Memory B cell (primary cell): Measurements from ENCODE around the gene RTEL1.
A peak's percentile ranks its signal among the peaks of the same experiment; 100 is the strongest.
"Not testable (repeated sequence)": the region's sequence is repeated elsewhere in the genome, so short reads cannot be mapped to it uniquely, and the experiment has no call there.

Experiments
- ATAC-seq: fragments of 150-1000 bp; cut with Tn5 transposase; 2 replicates; pipeline ENCODE4 v1.10.0; 2021; ENCODE audit warnings: low read depth, mild to moderate bottlenecking, moderate library complexity
- DNase-seq, 2 donors: peaks; one replicate each; pipeline ENCODE4 v3.0.0; 2022; ENCODE audit warnings: low spot score in 2 of 2
- H3K27ac Mint-ChIP-seq: one replicate; pipeline ENCODE4 v1.8.0; 2022; ENCODE audit warnings: mild to moderate bottlenecking, moderate library complexity, mixed read lengths
- H3K27me3 Mint-ChIP-seq: one replicate; pipeline ENCODE4 v1.8.0; 2022; ENCODE audit warnings: mixed read lengths
- H3K36me3 Mint-ChIP-seq: one replicate; pipeline ENCODE4 v1.8.0; 2022; ENCODE audit warnings: mild to moderate bottlenecking, mixed read lengths
- H3K4me1 Mint-ChIP-seq: one replicate; pipeline ENCODE4 v1.8.0; 2022; ENCODE audit warnings: mixed read lengths
- H3K4me3 Mint-ChIP-seq: one replicate; pipeline ENCODE4 v1.8.0; 2022; ENCODE audit warnings: mild to moderate bottlenecking, moderate library complexity, mixed read lengths
- H3K9me3 Mint-ChIP-seq: one replicate; pipeline ENCODE4 v1.8.0; 2022; ENCODE audit warnings: mixed read lengths

RTEL1 gene

DNA sequence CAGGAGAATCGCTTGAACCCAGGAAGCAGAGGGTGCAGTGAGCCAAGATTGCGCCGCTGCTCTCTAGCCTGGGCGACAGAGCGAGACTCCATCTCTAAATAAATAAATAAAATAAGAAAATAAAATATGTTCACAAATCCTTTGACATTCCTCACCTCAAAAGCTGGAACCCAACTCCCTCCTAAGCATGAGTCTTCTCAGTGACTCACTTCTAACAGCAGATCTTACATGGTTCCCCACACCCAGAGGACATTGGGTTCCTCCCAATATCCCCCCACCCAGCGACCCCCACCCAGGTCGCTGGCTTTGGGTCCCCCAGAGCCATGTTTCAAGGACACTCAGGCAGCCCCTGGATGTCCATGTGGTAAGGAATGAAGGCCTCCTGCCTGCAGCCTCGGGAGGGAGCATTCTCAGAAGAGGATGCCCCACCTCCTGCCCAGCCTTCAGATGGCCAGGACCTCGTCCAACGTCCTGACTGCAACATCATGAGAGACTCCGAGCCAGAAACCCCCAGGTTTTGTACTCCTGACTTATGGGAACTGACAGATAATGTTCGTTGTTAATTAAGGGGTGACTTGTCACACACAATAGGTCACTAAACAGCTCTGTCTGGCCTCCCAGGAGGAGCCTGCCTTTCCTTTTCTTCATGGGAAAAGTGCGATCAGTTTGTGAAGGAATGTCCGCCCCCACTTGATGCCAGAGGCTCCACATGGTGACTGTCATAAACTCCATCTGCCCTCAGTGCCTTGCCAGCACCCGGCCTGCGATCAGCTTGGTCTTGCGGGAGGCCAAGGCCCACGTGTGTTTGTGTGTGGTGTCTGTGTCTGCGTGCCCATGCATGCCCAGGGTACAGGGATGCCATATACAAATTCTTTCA is 21.1 kb upstream of the RTEL1 start:
- H3K27ac Mint-ChIP-seq = peak overlapping the region; percentile 94
- peaks cover 3% of the 10 kb centered on the region for H3K36me3 Mint-ChIP-seq
- no peak for ATAC-seq
- no peak for DNase-seq
- no peaks in the 10 kb centered on the region for H3K27me3 Mint-ChIP-seq
- H3K4me1 Mint-ChIP-seq = peaks cover 19% of the 10 kb centered on the region
- no peaks in the 10 kb centered on the region for H3K9me3 Mint-ChIP-seq
- peak overlapping the region; percentile 24 for H3K4me3 Mint-ChIP-seq

DNA sequence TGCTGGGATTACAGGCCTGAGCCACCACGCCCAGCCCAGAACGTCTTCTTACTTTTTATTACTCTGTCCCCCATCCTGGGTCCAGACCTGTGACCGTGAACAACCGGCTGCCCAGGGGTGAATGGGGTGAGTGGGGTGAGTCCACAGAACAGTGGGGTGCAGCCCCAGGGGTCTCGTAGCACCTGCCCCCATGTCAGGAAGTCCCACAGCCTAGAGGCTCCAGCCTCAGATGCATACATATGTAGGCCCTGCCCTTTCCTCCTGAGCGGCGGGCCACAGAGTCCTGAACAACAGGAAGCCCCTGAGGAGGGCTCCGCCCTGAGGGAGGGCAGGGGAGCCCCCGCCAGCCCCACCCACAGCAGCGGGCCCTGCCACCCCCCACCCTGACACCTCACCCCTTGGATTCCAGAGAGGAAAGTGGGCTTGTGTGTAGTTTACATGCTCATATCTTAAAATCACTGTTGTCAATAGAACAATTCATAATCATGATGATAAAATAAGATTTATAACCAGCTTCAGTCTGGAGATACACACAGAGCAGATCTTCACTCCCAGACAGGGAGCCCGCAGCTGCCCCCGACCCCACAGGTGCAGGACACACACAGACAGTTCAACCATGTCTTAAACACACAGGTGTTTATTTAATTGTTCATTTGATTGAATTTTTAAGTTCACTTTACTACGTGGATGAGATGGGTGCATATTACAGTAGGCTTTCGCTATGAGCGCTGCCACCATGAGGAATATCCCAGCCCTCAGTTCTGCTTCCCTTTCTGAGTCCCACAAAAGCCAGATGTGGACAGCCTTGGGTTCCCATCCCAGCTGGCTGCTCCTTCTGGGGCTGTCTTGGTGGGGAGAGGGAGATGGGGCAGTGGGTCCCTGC is 18.8 kb upstream of the RTEL1 start:
- peaks cover 3% of the 10 kb centered on the region for H3K36me3 Mint-ChIP-seq
- H3K9me3 Mint-ChIP-seq = no peaks in the 10 kb centered on the region
- DNase-seq (peak in 1 of 2 donors; percentile 54), ATAC-seq (peak; percentile 24)
- peak overlapping the region; percentile 94 for H3K4me3 Mint-ChIP-seq
- H3K27me3 Mint-ChIP-seq = no peaks in the 10 kb centered on the region
- peak overlapping the region; percentile 92 for H3K27ac Mint-ChIP-seq
- H3K4me1 Mint-ChIP-seq = peaks cover 25% of the 10 kb centered on the region

DNA sequence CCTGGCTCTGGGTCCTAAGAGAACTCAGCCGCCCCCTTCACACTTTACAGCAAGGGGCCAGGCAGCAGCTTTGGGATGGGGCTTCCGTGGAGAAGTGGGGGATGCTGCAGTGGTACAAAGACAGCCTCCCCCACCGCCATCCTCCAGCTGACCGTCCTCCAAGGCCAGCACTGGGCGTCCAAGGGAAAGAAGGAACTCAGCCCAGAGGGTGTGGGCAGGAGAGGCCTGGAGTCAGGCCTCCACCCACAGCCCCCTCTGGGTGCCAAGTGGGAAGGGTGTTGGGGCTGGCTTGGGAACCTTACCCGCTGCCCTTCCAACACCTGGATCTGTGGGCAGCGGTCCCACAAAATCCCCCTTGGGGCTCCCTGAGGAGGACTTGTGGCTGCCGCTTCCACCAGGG is 18.0 kb upstream of the RTEL1 start:
- Mint-ChIP-seq H3K9me3 (no peaks in the 10 kb centered on the region), H3K27ac (peak overlapping the region; percentile 92), H3K4me1 (peaks cover 27% of the 10 kb centered on the region), H3K27me3 (no peaks in the 10 kb centered on the region), H3K4me3 (peak overlapping the region; percentile 94), H3K36me3 (peaks cover 3% of the 10 kb centered on the region)
- ATAC-seq (no peak), DNase-seq (no peak)

DNA sequence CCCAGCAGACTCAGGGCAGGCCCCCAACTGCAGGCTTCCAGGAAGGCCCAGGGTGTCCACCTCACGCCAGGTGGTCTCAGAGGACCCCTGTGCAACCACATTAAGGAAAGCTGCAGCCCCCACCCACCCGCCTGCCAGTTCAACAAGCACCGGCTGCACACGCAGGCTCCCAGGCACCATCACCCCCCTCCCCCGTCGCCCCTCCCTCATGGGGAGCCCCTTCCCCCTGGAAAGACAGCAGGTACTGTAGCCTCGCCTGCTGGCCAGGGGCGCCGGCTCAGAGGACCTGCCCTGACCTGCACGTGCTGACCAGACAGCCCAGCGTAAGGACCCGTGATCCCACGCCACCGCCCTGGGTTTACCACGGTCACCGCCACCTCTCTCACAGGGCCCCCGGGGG is 17.4 kb upstream of the RTEL1 start:
- peaks cover 26% of the 10 kb centered on the region for H3K4me1 Mint-ChIP-seq
- H3K27me3 Mint-ChIP-seq, H3K9me3 Mint-ChIP-seq, DNase-seq, H3K36me3 Mint-ChIP-seq, H3K27ac Mint-ChIP-seq, ATAC-seq: not testable (repeated sequence)
- H3K4me3 Mint-ChIP-seq = peak overlapping the region; percentile 94

DNA sequence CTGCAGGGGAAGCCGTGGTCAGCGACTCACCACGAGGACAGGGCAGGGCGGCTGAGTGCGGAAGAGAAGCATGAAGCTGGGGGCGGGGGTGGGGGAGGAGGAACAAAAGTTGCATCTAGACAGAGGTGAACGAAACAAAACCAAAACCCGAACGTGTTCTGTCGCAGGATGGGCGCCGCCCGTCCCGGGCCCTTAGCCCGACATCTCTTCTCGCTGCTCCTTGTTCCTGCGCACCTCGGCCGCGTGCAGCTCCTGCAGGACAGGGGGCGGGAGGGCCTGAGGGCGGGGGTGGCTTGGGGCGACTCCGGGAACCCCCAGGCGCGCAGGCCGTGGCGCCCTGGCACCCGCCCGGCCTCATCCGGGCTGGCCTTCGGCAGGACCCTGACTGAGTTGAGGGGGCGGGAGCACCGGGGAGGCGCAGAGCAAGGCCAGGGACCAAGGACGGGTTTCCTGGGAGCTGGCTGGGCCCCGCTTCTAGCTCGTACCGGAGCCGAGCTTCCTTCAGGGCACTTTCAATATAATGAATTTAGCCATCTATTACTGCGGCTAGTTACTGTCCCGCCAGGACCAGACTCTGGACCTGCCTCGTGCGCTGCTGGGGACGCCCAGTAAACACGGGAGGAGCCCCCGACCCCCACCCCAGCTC is 16.8 kb upstream of the RTEL1 start:
- peaks cover 1% of the 10 kb centered on the region for H3K27me3 Mint-ChIP-seq
- peaks cover 24% of the 10 kb centered on the region for H3K4me1 Mint-ChIP-seq
- peak; percentile 28 for ATAC-seq
- no peaks in the 10 kb centered on the region for H3K9me3 Mint-ChIP-seq
- peak overlapping the region; percentile 86 for H3K4me3 Mint-ChIP-seq
- H3K36me3 Mint-ChIP-seq = peaks cover 3% of the 10 kb centered on the region
- H3K27ac Mint-ChIP-seq = peak overlapping the region; percentile 88
- peak in 1 of 2 donors; percentile 67 for DNase-seq

DNA sequence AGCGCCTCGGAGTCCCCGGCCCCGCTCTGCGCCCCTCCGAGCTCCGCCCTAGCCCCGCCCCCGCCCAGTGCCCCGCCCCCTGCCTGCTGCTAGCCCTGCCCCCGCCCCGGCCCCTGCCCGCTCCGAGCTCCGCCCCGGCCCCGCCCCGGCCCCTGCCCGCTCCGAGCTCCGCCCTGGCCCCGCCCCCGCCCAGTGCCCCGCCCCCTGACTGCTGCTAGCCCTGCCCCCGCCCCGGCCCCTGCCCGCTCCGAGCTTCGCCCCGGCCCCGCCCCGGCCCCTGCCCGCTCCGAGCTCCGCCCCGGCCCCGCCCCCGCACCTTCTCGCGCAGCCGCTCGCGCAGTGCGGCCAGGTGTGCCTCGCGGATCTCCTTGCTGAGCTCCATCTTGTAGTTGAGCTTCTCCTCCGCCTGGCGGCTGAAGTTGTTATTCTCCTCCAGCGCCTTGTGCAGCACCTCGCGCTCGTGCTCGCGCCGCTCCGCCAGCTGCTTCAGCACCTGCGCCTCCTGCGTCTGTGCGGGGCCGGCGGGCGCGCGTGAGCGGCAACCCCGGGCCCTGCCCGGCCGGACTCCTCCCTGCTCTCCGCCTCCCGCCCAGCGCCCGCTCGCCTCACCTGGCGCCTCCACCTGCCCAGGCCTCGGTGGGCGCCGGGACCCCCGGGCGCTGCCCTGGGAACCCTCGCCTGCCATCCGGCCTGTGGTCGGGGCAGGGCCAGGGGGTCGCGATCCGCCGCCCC is 16.2 kb upstream of the RTEL1 start:
- Mint-ChIP-seq H3K27me3 (peaks cover 1% of the 10 kb centered on the region), H3K36me3 (peaks cover 3% of the 10 kb centered on the region), H3K27ac (peak overlapping the region; percentile 88), H3K9me3 (no peaks in the 10 kb centered on the region), H3K4me1 (peaks cover 24% of the 10 kb centered on the region), H3K4me3 (peak overlapping the region; percentile 86)
- ATAC-seq = peak; percentile 81
- peak; percentile 89 to 96 for DNase-seq

DNA sequence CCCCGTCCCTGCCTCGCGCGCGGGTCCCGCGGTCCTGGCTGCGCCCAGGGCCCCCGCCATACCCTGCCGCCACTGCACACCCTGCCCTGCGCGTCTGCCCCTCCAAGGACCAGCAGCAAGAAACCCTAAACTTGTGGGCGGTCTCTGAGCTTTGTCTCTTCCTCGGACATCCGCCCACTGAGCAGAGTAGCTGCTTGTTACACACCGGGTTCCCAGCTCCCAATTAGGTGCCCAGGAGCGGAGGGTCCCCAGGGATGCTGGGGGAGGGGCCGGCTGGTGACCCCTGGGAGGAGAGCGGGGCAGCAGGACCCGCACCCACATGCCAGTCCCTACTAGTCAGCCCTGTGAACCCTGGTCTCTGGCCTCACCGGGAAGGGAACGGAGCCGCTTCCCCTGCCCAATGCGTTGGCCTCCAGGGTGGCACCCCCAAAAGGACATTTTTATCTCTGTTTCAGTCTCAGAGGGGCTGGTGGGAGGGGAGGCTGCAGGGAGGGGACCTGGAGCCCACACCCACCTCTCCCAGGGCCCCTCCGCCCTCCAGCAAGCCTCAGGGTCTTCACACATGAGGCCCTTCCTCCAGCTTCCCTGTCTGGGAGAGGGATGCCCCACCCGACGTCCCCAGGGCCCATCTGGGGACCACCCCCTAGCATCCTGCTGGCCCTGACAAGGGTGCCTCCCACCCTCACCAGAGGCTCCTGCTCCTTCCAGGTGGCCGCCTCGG is 15.4 kb upstream of the RTEL1 start:
- no peaks in the 10 kb centered on the region for H3K9me3 Mint-ChIP-seq
- H3K36me3 Mint-ChIP-seq = peaks cover 3% of the 10 kb centered on the region
- peak overlapping the region; percentile 88 for H3K27ac Mint-ChIP-seq
- peaks cover 1% of the 10 kb centered on the region for H3K27me3 Mint-ChIP-seq
- ATAC-seq (no peak), DNase-seq (no peak)
- peaks cover 22% of the 10 kb centered on the region for H3K4me1 Mint-ChIP-seq
- H3K4me3 Mint-ChIP-seq = peak overlapping the region; percentile 82

DNA sequence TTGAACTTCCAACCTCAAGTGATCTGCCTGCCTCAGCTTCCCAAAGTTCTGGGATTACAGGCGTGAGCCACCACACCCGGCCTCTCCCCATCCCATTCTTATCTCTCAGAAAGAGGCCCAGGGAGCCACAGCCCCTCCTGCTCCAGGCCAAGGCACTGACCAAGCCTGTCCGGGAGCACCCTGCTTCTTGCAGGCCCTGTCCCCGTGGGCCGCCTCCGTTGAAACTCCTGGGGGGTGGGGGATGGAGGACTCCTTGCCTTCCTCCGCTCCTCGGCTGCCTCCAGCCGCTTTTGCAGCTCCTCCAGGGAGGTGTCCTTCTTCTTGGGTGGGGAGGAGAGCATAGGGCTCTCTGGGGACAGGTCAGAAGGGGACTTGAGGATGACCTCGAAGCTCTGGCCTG is 14.6 kb upstream of the RTEL1 start:
- peaks cover 1% of the 10 kb centered on the region for H3K27me3 Mint-ChIP-seq
- H3K27ac Mint-ChIP-seq = peak overlapping the region; percentile 88
- DNase-seq = no peak
- H3K4me1 Mint-ChIP-seq = peaks cover 18% of the 10 kb centered on the region
- peaks cover 3% of the 10 kb centered on the region for H3K36me3 Mint-ChIP-seq
- H3K9me3 Mint-ChIP-seq = no peaks in the 10 kb centered on the region
- H3K4me3 Mint-ChIP-seq = peak overlapping the region; percentile 30
- no peak for ATAC-seq

DNA sequence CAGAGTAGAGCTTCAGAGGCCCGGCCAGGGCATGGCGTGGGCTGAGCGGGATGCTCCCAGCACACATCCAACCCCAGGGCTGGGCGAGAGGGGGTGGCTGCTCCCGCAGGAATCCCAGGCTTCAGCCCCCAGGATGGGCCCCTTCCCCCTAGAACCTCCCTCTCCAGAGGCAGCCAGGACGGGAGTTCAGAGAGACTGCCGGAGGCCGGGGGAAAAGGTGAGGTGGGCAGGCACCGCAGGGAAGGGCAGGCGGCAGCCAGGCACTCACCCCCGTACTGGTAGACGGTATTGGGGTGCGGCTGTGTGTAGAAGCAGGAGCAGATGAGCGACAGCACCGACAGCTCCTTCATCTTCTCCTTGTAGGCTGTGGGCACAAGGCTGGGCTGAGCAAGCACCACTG is 14.2 kb upstream of the RTEL1 start:
- peak overlapping the region; percentile 88 for H3K27ac Mint-ChIP-seq
- DNase-seq (no peak), ATAC-seq (no peak)
- no peaks in the 10 kb centered on the region for H3K9me3 Mint-ChIP-seq
- no peak overlapping the region for H3K4me3 Mint-ChIP-seq
- peaks cover 3% of the 10 kb centered on the region for H3K36me3 Mint-ChIP-seq
- H3K27me3 Mint-ChIP-seq = peaks cover 1% of the 10 kb centered on the region
- peaks cover 17% of the 10 kb centered on the region for H3K4me1 Mint-ChIP-seq

DNA sequence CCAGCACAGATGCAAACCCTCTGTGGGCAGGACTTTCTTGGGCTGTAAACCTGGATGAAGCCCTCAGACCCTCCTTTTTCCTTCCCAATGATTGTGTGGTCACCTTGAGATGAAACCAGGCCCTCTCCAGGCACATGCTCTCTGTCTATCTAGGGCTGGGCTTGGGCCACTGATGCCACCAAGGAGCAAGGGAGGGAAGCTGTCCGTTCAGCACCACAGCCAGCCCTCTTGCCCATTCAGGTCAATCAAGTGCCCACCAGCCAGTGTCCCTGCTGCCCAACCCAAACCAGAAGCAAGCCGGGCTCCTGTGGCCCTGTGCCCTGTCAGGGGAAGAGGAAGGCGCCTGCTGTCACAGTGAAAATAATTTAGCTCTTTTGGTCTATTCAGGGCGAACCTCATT is 12.9 kb upstream of the RTEL1 start:
- DNase-seq = no peak
- ATAC-seq = no peak
- H3K36me3 Mint-ChIP-seq = no peaks in the 10 kb centered on the region
- peaks cover 1% of the 10 kb centered on the region for H3K27me3 Mint-ChIP-seq
- no peak overlapping the region for H3K27ac Mint-ChIP-seq
- no peaks in the 10 kb centered on the region for H3K9me3 Mint-ChIP-seq
- H3K4me3 Mint-ChIP-seq = no peak overlapping the region
- peaks cover 11% of the 10 kb centered on the region for H3K4me1 Mint-ChIP-seq

DNA sequence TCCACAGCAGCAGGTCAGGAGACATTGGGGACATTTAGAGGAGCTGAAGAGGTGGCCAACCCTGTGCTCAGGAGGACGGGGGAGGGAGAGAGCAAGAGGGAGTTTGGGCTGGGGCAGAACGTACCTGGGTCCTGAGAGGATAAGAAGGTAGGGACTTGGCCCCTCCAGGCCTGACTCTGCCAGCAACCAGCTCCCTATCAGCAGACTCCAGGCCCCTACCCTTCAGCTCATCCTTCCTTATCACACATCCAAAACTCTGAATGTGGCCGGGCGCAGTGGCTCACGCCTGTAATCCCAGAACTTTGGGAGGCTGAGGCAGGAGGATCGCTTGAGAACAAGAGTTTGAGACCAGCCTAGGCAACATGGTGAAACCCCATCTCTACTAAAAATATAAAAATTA is 9.9 kb upstream of the RTEL1 start:
- no peak for ATAC-seq
- peaks cover 7% of the 10 kb centered on the region for H3K27me3 Mint-ChIP-seq
- H3K36me3 Mint-ChIP-seq = no peaks in the 10 kb centered on the region
- no peak overlapping the region for H3K27ac Mint-ChIP-seq
- H3K4me3 Mint-ChIP-seq = no peak overlapping the region
- peaks cover 8% of the 10 kb centered on the region for H3K4me1 Mint-ChIP-seq
- H3K9me3 Mint-ChIP-seq = no peaks in the 10 kb centered on the region
- no peak for DNase-seq

DNA sequence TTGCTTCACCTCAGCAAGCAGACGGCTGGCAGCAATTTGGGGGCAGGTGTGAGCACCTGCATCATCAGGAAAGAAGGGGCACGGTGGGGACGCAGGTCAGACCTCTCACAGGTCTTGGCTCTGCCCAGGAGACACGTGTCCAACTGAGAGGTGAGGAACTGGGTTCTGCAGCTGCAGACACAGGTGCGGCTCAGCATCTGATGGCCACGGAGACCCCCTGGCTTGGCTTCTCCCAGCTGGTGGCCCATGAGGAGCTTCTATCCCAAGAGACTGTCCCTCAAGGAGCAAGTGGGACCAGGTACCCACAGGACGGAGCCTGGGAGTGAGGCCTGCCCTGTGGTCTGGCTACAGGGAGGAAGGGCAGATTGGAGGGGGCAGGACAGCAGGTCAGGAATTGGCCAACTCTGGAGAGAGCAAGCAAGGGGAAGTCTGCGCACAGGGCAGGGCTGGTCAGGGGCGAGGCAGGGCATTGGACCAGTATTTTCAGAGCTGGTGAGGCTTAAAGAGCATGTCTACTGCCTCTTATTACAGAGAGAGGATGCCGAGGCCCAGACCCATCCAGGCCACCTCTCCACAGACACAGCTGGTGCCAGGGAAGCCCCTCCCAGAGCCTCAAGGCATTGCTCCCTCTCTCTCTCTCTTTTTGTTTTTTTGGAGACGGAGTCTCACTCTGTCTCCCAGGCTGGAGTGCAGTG is 9.1 kb upstream of the RTEL1 start:
- Mint-ChIP-seq H3K4me1 (peaks cover 11% of the 10 kb centered on the region), H3K4me3 (no peak overlapping the region), H3K27ac (no peak overlapping the region), H3K36me3 (no peaks in the 10 kb centered on the region), H3K27me3 (peaks cover 8% of the 10 kb centered on the region), H3K9me3 (no peaks in the 10 kb centered on the region)
- no peak for ATAC-seq
- no peak for DNase-seq
